ENCODE measurements around the gene LRRC34.

LRRC34 gene

DNA sequence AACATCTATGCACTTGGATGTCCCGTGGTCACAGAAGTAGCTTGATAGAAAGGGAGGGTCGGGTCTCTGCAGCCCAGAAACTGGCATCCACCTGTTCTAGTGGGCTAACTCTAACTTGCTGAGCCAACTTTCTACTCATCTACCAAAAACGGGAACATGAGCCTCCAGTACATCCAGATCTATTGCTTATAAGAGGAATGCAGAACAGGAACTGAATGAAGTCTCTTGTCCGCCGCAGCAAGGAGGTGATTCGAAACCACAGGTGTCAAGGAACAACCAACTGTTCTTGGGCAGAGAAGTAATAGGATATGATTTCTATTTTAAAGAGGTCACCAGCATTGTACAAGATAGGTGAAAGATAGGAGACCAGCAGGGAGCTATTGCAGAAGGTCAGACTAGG, 65.8 kb downstream of the LRRC34 start:
- no peak overlapping the region for H3K27ac ChIP-seq (ENCODE audit: low read depth, low read length)
- H3K4me1 ChIP-seq (ENCODE audit: control insufficient read depth, low read length), result peaks cover 7% of the 10 kb centered on the region
- H3F3A ChIP-seq (ENCODE audit: control insufficient read depth, insufficient read depth), result no peaks in the 10 kb centered on the region
- H3K9me3 ChIP-seq (ENCODE audit: control insufficient read depth, insufficient read depth, low read length), result no peaks in the 10 kb centered on the region
- no peak for TF ChIP-seq EZH2phosphoT487 (IDR thresholded peaks at IDR 0.05; ENCODE audit: borderline replicate concordance, low read length)
- TF ChIP-seq, protein P1, sequence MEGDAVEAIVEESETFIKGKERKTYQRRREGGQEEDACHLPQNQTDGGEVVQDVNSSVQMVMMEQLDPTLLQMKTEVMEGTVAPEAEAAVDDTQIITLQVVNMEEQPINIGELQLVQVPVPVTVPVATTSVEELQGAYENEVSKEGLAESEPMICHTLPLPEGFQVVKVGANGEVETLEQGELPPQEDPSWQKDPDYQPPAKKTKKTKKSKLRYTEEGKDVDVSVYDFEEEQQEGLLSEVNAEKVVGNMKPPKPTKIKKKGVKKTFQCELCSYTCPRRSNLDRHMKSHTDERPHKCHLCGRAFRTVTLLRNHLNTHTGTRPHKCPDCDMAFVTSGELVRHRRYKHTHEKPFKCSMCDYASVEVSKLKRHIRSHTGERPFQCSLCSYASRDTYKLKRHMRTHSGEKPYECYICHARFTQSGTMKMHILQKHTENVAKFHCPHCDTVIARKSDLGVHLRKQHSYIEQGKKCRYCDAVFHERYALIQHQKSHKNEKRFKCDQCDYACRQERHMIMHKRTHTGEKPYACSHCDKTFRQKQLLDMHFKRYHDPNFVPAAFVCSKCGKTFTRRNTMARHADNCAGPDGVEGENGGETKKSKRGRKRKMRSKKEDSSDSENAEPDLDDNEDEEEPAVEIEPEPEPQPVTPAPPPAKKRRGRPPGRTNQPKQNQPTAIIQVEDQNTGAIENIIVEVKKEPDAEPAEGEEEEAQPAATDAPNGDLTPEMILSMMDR (IDR thresholded peaks at IDR 0.05; ENCODE audit: low read depth, low read length, poor library complexity, severe bottlenecking), result no peak
- no peaks in the 10 kb centered on the region for H4K20me1 ChIP-seq (ENCODE audit: control insufficient read depth, insufficient read depth, low read depth, low read length)
- no peaks in the 10 kb centered on the region for H3K9me2 ChIP-seq (replicated peaks; ENCODE audit: control insufficient read depth, low read length)
- H3K27me3 ChIP-seq (ENCODE audit: control insufficient read depth, low read length), result peaks cover 40% of the 10 kb centered on the region
- no peak overlapping the region for H3K4me3 ChIP-seq (ENCODE audit: low read length)
- H3K36me3 ChIP-seq (ENCODE audit: control insufficient read depth, low read length), result no peaks in the 10 kb centered on the region
- no peaks in the 10 kb centered on the region for H3K79me2 ChIP-seq (ENCODE audit: control insufficient read depth, low read length)
- H3K4me2 ChIP-seq (ENCODE audit: low read length), result no peak overlapping the region

DNA sequence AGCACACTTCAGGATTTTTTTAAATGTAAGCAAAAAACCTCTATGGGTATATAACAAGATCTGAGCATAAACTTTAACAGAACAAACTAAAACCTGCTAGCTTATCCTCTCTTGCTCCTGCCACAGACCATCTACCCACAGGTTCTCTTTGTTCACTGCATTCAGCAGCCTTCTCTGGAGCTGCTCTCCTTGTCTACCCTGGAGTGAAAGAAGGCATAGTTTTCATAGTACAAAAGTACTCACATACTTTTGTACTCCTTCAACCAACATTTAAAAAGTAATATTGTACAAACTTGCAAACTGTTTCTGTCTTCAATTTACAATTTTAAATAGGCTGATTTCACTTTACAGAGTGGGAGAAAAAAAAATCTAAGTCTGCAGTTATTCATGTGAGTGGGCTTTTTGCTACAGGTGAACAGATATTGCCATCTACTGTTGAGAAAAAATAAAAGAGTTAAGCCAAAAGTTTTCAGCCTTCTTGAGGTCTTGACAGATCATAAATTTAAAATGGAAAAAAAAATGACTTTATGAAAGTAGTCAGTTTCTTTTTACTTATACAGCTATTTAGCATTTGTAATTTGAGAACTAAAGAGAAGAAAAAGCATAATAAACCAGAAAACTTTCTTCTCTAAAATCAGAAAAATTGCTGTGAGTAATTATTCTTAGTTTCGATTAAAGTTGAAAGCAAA, 68.2 kb downstream of the LRRC34 start:
- Histone ChIP-seq H3K4me2 (ENCODE audit: low read length) (no peak overlapping the region), H3K27ac (ENCODE audit: low read depth, low read length) (no peak overlapping the region), H3K79me2 (ENCODE audit: control insufficient read depth, low read length) (no peaks in the 10 kb centered on the region), H3K4me3 (ENCODE audit: low read length) (no peak overlapping the region), H3K36me3 (ENCODE audit: control insufficient read depth, low read length) (no peaks in the 10 kb centered on the region), H3K9me2 (replicated peaks; ENCODE audit: control insufficient read depth, low read length) (no peaks in the 10 kb centered on the region), H3K4me1 (ENCODE audit: control insufficient read depth, low read length) (no peaks in the 10 kb centered on the region), H4K20me1 (ENCODE audit: control insufficient read depth, insufficient read depth, low read depth, low read length) (no peaks in the 10 kb centered on the region), H3K9me3 (ENCODE audit: control insufficient read depth, insufficient read depth, low read length) (no peaks in the 10 kb centered on the region), H3K27me3 (ENCODE audit: control insufficient read depth, low read length) (peaks cover 40% of the 10 kb centered on the region), H3F3A (ENCODE audit: control insufficient read depth, insufficient read depth) (no peaks in the 10 kb centered on the region)
- TF ChIP-seq, protein P1 (IDR thresholded peaks at IDR 0.05; ENCODE audit: low read depth, low read length, poor library complexity, severe bottlenecking), result peak; percentile 53
- TF ChIP-seq EZH2phosphoT487 (IDR thresholded peaks at IDR 0.05; ENCODE audit: borderline replicate concordance, low read length), result no peak

Measured in DOHH2 (cell line).